Anterior cingulate cortex (tissue), 58 donors: ENCODE data around the gene LSM14B.
"Not testable (repeated sequence)": the region's sequence is repeated elsewhere in the genome, so short reads cannot be mapped to it uniquely, and the experiment has no call there.

ENCODE experiments used
- DNase-seq, 58 donors: peaks; one replicate each; lab custom pipeline; 2025; lab: John Stamatoyannopoulos, UW

Gene LSM14B

DNA sequence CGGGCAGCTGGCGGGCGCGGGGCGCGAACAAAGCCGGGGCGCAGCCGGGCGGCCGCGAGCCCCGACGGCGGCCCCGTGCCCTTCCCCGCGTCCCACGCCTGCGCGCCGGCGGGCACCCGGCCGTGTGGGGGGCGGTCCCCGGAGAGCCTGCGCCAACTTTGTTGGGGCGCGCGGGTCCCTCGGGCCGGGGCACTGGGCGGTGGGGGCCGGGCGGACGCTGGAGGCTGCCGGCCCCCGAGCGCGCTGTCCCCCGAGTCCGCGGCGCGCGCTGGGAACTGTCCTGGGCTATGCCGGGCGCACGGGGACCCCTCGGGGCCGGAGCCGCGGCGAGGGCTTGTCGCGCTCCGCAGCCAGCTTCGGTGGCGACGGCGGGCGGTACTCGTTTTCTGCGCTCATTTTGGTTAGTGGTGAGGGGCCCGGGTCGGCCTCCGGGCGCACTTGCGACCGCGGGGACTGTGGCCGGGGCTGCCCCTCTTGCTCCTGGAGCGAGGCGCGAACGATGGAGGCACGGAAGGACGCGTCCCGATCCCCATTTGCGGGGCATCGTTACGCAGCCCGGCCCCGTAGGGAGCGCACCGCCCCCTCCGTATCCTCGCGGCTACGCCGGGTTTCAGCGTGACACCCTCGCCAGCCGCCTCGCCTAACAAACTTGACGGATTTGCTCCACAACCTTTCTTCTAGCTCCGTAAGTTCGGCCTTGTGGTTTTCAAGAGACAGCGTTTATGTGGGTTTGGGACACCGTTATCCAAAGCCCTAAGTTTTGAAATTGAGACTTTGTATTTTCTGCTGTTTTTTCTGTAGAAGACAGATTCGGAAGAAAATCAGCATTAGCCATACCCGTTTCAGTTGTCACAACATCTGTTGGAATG, 21.9 kb downstream of the LSM14B start:
- peak in 28 of 58 donors; percentile 7 to 61 (median 32) for DNase-seq

DNA sequence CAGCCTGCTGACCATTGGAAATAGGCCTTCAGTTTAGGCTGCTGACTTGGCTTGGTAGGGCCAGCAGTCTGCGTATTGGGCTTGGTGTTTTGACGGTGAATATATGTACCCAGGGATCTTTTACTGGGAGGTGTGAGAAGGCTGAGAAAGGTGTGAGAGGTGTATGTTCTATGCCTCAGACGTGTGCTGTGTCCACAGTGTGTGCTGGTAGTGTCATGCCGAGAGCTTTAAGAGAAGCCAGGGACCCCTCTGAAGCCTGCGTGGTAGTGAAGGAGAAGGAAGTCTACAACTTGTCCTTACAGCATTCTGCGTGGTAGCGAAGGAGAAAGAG, 23.4 kb downstream of the LSM14B start:
- no peak for DNase-seq

- no peak for DNase-seq
These were observed 23.9 kb downstream of the LSM14B start for GRCh38 chr20:62146019-62146755.

DNA sequence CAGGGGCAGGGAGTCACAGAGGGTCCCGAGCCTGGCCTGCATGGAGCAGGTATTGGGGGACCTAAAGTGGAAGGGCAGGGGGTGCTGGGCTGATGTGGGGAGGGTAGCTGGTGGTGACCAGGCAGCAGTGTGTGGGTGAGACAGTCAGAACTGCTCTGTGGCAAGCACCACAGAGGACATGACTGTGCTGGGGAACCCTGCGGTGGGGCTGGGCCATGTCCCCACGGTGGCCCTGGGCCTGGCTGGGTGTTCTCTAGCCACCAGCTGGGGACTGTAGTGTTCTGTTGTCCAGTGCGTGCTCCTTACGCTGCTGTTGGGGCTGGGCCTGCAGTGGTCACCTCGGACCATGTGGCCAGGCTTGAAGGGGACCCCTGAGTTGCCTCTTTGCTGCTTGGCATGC, 24.9 kb downstream of the LSM14B start:
- DNase-seq: no peak

DNA sequence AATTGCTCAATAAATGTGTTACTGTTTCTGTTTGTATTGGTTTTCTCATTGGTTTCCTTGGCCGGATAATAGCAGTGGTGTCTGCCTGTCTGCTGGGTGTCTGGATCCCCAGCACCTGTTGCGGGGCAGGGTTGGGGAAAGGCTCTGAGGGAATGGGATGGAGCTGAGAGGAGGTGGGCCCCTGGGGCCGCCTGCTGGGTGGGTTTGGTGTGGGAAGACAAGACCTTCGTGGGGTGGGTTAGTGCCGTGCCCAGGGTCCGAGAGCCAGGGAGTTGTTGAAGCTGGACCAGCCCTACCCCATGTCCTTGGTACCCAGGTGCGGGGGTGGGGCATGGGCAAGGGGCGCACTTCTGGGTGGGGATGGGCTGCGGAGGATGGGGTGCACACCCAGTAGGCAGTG, 25.3 kb downstream of the LSM14B start:
- DNase-seq: no peak

DNA sequence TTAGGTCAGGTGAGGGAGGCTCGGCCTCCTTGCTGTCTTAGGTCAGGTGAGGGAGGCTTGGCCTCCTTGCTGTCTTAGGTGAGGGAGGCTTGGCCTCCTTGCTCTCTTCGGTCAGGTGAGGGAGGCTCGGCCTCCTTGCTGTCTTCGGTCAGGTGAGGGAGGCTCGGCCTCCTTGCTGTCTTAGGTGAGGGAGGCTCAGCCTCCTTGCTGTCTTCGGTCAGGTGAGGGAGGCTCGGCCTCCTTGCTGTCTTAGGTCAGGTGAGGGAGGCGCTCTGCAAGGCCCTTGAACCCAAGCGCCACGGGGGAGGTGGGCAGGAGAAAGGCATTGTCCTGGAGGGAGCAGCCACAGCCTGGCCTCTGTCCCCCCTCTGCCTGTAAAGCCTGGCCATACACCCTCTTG, 26.1 kb downstream of the LSM14B start:
- not testable (repeated sequence) for DNase-seq

GRCh38 chr20:62148908-62149314, 26.6 kb downstream of the LSM14B start:
- no peak for DNase-seq

DNA sequence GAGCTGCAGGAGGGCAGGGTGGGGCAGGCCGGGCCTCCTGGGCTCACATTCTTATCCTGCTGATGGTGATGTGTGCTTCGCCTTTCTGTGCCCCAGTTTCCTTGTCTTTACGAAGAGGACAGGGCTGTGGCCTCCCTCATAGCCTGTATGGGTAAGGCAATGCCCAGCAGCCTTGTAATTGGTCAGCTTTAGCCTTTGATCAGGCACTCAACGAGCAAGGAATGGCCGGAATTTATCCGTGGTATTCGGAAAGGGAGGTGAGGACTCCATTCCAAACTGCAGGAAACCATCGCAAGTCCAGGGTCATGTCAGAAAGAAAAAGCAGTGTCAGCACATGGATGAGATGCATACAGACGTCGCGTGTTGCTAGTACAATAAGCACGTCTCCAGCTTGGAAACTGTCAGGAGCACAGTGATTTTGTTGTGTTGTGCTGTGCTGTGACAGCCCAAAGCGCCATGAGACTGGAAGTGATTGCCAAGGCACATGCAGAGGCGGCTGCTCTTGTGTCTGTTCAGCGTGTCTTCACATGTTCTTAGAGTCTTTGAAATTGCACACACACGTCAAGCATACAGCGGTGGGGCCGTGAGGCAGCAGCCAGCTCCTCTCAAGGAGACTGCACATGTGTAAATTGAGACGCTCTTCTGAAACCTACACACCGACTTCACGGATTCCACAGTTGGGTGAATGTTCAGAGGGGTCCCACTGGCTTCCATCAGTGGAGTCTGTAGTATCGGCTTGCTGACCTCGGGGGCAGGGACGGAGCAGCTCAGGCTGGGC, 27.4 kb downstream of the LSM14B start:
- DNase-seq: peak in 14 of 58 donors; percentile 11 to 38 (median 24)

- no peak for DNase-seq
These were observed 28.0 kb downstream of the LSM14B start for GRCh38 chr20:62150310-62150575.

GRCh38 chr20:62151225-62151624, 28.9 kb downstream of the LSM14B start:
- no peak for DNase-seq

DNA sequence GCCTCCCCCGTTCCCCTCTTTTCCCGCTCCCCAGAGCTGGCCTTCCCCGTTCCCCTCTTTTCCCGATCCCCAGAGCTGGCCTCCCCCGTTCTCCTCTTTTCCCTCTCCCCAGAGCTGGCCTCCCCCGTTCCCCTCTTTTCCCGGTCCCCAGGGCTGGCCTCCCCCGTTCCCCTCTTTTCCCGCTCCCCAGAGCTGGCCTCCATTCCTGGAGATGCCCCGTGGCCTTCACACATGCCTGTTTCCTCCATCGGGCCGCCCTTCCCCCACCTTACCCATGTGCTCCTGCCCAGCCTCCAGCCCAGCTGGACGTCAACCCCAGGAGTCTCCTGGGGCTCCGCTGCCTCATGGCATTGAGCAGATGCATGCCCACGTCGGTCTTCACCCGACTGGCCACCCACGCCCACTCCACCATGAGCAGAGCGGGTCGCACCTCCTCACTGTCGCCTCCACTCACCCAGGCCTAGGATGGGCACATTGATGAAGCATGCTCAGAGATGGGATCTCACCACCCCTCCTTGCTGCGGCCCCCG, 29.6 kb downstream of the LSM14B start:
- no peak for DNase-seq

DNA sequence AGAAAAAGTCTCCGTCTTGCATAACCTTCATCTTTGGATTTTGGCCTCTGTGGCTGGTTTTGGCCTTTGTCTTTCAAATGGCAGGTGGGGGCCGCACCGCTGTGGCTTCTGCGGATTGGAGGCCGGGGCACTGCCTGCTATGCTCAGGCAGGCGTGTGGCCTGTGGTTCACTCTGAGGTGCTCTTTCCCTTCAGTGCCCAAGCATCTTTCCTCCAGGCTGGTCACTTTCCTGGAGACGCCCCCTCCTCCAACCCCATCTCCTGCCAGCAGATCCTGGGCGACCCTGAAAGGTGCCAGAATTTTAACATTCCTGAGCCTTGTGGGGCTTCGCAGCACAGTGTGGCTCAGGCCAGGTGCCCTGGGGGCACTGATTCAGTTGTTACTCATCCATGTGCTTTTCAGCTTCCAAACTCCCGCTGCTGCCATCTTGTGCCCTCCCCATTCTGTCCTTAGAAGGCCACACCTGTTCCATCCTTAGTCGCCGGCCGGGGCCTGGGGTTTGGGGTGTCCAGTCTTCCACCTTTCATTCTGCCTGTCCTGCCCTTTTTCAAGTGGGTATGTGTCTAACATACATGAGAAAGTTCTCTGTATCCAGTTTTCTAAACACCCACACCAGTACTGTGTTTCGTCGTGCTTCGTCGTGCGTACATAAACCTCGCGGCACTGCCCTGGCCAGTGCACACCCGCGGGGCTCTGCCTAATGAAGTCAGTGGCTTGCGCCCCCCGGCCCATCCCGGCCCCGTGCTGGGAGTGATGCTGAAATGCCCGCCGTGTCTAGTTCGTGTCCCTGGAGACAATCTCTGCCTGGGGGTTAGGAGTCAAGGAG, 33.4 kb downstream of the LSM14B start:
- no peak for DNase-seq

- DNase-seq: no peak
These were observed 33.9 kb downstream of the LSM14B start for GRCh38 chr20:62156254-62156556.

DNA sequence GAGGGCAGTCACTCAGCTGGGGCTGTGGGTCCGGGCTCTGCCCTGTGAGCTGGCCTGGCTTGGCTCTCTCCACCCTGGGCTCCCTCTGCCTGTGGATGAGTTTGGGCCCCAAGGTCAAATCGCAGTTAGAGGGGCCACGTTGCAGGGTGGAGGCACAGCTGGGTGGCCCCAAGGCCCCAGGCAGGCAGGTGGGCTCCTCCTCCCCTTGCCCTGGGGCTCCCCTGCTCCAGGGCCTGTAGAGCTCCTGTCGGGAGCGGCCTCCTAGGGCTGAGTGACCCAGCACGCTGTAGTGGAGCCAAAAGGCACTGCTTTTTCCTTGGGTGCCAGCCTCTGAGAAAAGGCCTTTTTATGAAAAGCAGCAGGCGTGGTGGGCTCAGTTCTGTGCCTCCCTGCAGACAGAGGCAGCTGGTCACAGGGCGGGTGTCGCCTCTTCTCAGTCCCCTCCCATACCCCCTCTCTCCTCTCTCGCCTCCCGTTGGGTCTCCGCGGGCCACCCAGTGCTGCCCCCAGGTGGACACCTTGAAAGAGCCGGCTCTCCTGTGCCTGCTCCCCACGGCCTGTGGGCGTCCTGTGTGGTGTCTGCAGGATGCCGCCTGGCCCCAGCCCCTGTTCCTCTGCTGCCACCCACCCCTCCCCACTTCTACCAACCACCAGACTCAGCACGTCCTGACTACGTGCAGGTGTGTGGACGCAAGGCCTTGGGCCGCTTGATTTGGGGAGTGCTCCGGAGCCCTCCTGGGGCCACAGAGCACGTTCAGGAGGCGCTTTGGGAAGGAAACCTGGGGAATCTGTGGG, 34.5 kb downstream of the LSM14B start:
- DNase-seq: peak in 27 of 58 donors; percentile 12 to 63 (median 28)

- no peak for DNase-seq
These were observed 35.3 kb downstream of the LSM14B start for GRCh38 chr20:62157387-62158087.

- no peak for DNase-seq
These were observed 35.8 kb downstream of the LSM14B start for GRCh38 chr20:62158088-62158400.

DNA sequence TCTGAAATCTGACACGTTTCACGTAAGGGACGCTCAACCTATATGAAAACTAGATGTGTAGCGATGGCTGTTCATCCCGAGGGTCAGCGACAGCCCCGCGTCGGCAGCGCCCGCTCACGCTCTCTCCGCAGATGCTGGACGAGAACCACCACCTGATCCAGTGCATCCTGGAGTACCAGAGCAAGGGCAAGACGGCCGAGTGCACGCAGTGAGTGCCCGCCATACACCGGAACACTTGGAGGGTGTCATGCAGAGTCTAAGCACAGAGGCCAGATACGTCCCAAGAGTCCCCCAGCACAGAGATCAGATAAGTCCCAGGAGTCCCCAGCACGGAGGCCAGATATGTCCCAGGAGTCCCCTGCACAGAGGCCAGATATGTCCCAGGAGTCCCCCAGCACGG, 36.3 kb downstream of the LSM14B start:
- DNase-seq: no peak

- no peak for DNase-seq
These were observed 36.8 kb downstream of the LSM14B start for GRCh38 chr20:62159052-62159451.

DNA sequence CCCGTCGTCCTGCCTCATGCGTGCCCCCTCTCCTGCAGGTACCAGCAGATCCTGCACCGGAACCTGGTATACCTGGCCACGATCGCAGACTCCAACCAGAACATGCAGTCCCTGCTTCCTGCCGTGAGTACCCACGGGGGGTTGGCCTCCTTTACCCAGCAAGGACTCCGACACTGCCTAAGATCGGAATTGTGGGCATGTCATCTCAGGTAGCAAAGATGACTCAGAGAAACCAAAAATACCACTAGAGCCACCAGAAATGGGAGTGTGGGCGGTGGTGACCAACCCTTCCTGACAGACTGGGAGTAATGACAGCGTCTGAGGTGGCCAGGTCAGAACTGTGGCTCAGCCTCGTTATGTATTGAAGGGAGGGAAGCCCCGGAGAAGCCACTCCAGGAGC, 37.6 kb downstream of the LSM14B start:
- no peak for DNase-seq
